ENCODE measurements around the gene MMD2.

DNA sequence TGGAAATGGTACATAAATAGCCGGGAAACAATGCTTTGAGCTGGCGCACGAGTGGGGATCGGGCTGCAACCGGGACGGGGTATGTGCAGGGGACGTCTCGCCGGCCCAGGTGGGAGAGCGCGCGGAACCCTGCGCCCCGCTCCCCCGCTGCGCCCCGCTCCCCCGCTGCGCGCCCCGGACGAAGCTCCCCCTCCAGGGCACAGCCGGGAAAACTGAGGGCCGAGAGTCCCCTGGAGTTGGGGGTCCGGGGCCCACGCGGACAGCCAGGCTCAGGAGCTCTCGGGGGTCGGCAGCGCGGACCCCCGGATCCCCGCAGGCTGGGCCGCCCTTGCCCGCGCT is 76.0 kb downstream of the MMD2 start:
- no peak for TF ChIP-seq EZH2 (IDR thresholded peaks at IDR 0.05; ENCODE audit: borderline replicate concordance, low read length)
- TF ChIP-seq, protein P1, sequence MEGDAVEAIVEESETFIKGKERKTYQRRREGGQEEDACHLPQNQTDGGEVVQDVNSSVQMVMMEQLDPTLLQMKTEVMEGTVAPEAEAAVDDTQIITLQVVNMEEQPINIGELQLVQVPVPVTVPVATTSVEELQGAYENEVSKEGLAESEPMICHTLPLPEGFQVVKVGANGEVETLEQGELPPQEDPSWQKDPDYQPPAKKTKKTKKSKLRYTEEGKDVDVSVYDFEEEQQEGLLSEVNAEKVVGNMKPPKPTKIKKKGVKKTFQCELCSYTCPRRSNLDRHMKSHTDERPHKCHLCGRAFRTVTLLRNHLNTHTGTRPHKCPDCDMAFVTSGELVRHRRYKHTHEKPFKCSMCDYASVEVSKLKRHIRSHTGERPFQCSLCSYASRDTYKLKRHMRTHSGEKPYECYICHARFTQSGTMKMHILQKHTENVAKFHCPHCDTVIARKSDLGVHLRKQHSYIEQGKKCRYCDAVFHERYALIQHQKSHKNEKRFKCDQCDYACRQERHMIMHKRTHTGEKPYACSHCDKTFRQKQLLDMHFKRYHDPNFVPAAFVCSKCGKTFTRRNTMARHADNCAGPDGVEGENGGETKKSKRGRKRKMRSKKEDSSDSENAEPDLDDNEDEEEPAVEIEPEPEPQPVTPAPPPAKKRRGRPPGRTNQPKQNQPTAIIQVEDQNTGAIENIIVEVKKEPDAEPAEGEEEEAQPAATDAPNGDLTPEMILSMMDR (IDR thresholded peaks at IDR 0.05; ENCODE audit: low read length), result no peak
